Measurements from ENCODE around the gene AMBP.

DNA sequence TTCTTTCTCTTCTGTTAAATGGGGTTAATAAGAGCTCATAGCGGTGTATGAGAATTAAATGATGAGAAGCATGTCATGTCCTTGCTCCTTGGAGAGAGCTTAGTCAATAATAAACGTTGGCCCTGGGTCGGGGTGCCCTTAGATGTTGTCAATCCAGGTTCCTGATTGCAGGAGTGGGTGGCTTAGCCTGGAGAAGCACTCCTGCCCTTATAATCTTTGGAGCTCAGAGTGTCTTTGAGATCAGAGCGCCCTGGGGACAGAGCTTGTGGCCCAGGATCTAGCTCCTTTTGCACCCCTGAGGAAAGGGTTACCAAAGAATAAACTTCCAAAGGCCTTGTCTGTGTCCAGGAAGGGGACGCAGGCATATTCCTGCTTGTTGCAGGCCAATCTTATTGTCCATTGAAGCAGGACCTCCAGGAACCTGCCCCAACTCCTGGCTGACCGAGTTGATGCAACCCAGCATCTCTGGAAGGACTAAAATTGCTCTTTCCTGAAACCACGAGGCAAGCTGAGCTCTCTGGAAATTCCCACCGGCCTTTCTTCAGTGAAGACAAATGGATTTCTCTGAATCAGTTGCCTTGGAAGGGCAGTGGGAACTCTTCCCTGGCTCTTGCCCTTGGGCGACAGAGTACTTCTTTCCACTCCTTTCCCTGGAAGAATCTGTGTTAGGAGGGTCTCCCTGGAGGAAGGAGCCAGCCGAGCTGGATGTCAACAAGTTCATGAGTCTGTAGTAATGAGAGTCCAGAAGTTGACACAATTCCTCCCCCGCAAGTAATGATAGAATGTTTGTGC lies 6.4 kb upstream of the AMBP start:
- no peak for TF ChIP-seq CTCF (conservative IDR thresholded peaks at IDR 0.05; ENCODE audit: low read length)
- no peak for TF ChIP-seq EZH2phosphoT487 (IDR thresholded peaks at IDR 0.05; ENCODE audit: borderline replicate concordance)
